Adrenal gland (tissue), 5 donors: ENCODE data around the gene KRTAP12-4.

ENCODE experiments used
- CTCF ChIP-seq, 6 experiments: fragments of 450-650 bp in 4 of 6; fragments of 200-600 bp in 2 of 6; sonication (generic) in 1 of 6; IDR thresholded peaks; 1 replicate in 5 of 6; 2 replicates in 1 of 6; pipeline versions ENCODE4 v1.5.1 to v1.8.0; 2016 to 2021; ENCODE audit warnings: antibody characterized with exemption in 6 of 6, mild to moderate bottlenecking in 2 of 6, moderate library complexity in 1 of 6
- POLR2A ChIP-seq, 2 donors: fragments of 450-650 bp; IDR thresholded peaks; one replicate each; pipeline ENCODE4 v1.6.1; 2017; ENCODE audit warnings: antibody characterized with exemption in 2 of 2, mild to moderate bottlenecking in 2 of 2, moderate library complexity in 1 of 2
- donor health status: DM: no; HTN: no; CAD: no.

GRCh38 chr21:44640761-44641160 lies 13.7 kb downstream of the KRTAP12-4 start:
- TF ChIP-seq CTCF (IDR thresholded peaks at IDR 0.05) (no peak), POLR2A (IDR thresholded peaks at IDR 0.05) (no peak)
